ENCODE measurements around the gene DHCR7.

The DHCR7 gene

GRCh38 chr11:71484248-71485062, 36.3 kb upstream of the DHCR7 start:
- no peaks in the 10 kb centered on the region for H3K9me3 Mint-ChIP-seq
- H3K4me3 Mint-ChIP-seq, result no peak overlapping the region
- H3K36me3 Mint-ChIP-seq (ENCODE audit: low read depth), result peaks cover 77% of the 10 kb centered on the region
- H3K27ac Mint-ChIP-seq, result no peak overlapping the region
- peaks cover 17% of the 10 kb centered on the region for H3K4me1 Mint-ChIP-seq (ENCODE audit: low read depth)
- H3K27me3 Mint-ChIP-seq, result no peaks in the 10 kb centered on the region

GRCh38 chr11:71483692-71484091, 35.5 kb upstream of the DHCR7 start:
- no peaks in the 10 kb centered on the region for H3K9me3 Mint-ChIP-seq
- peaks cover 74% of the 10 kb centered on the region for H3K36me3 Mint-ChIP-seq (ENCODE audit: low read depth)
- no peak overlapping the region for H3K4me3 Mint-ChIP-seq
- peaks cover 10% of the 10 kb centered on the region for H3K4me1 Mint-ChIP-seq (ENCODE audit: low read depth)
- no peak overlapping the region for H3K27ac Mint-ChIP-seq
- no peaks in the 10 kb centered on the region for H3K27me3 Mint-ChIP-seq

- H3K4me1 Mint-ChIP-seq (ENCODE audit: low read depth), result peaks cover 1% of the 10 kb centered on the region
- peaks cover 66% of the 10 kb centered on the region for H3K36me3 Mint-ChIP-seq (ENCODE audit: low read depth)
- no peaks in the 10 kb centered on the region for H3K27me3 Mint-ChIP-seq
- H3K9me3 Mint-ChIP-seq, result no peaks in the 10 kb centered on the region
- H3K27ac Mint-ChIP-seq, result no peak overlapping the region
- H3K4me3 Mint-ChIP-seq, result no peak overlapping the region
Measured at GRCh38 chr11:71482746-71483364, 34.7 kb upstream of the DHCR7 start.

- H3K36me3 Mint-ChIP-seq (ENCODE audit: low read depth), result peaks cover 63% of the 10 kb centered on the region
- H3K4me1 Mint-ChIP-seq (ENCODE audit: low read depth), result no peaks in the 10 kb centered on the region
- no peaks in the 10 kb centered on the region for H3K27me3 Mint-ChIP-seq
- H3K9me3 Mint-ChIP-seq, result no peaks in the 10 kb centered on the region
- H3K4me3 Mint-ChIP-seq, result no peak overlapping the region
- H3K27ac Mint-ChIP-seq, result no peak overlapping the region
Measured at GRCh38 chr11:71482216-71482615, 34.0 kb upstream of the DHCR7 start.

GRCh38 chr11:71481101-71481960, 33.1 kb upstream of the DHCR7 start:
- H3K27me3 Mint-ChIP-seq, result no peaks in the 10 kb centered on the region
- no peak overlapping the region for H3K27ac Mint-ChIP-seq
- H3K36me3 Mint-ChIP-seq (ENCODE audit: low read depth), result peaks cover 61% of the 10 kb centered on the region
- H3K4me3 Mint-ChIP-seq, result no peak overlapping the region
- no peaks in the 10 kb centered on the region for H3K9me3 Mint-ChIP-seq
- no peaks in the 10 kb centered on the region for H3K4me1 Mint-ChIP-seq (ENCODE audit: low read depth)

GRCh38 chr11:71478528-71478840, 30.3 kb upstream of the DHCR7 start:
- Mint-ChIP-seq H3K4me3 (no peak overlapping the region), H3K27ac (no peak overlapping the region), H3K4me1 (ENCODE audit: low read depth) (no peaks in the 10 kb centered on the region), H3K27me3 (no peaks in the 10 kb centered on the region), H3K36me3 (ENCODE audit: low read depth) (peaks cover 48% of the 10 kb centered on the region), H3K9me3 (no peaks in the 10 kb centered on the region)

- Mint-ChIP-seq H3K27ac (no peak overlapping the region), H3K9me3 (no peaks in the 10 kb centered on the region), H3K4me3 (no peak overlapping the region), H3K27me3 (no peaks in the 10 kb centered on the region), H3K36me3 (ENCODE audit: low read depth) (peaks cover 42% of the 10 kb centered on the region), H3K4me1 (ENCODE audit: low read depth) (no peaks in the 10 kb centered on the region)
Measured at GRCh38 chr11:71477641-71478527, 29.7 kb upstream of the DHCR7 start.

- H3K4me1 Mint-ChIP-seq (ENCODE audit: low read depth), result no peaks in the 10 kb centered on the region
- peaks cover 46% of the 10 kb centered on the region for H3K36me3 Mint-ChIP-seq (ENCODE audit: low read depth)
- no peaks in the 10 kb centered on the region for H3K27me3 Mint-ChIP-seq
- H3K9me3 Mint-ChIP-seq, result no peaks in the 10 kb centered on the region
- H3K27ac Mint-ChIP-seq, result no peak overlapping the region
- no peak overlapping the region for H3K4me3 Mint-ChIP-seq
Measured at GRCh38 chr11:71476926-71477640, 28.9 kb upstream of the DHCR7 start.

- Mint-ChIP-seq H3K27ac (no peak overlapping the region), H3K36me3 (ENCODE audit: low read depth) (peaks cover 39% of the 10 kb centered on the region), H3K4me1 (ENCODE audit: low read depth) (no peaks in the 10 kb centered on the region), H3K4me3 (no peak overlapping the region), H3K27me3 (no peaks in the 10 kb centered on the region), H3K9me3 (no peaks in the 10 kb centered on the region)
Measured at GRCh38 chr11:71476031-71476430, 27.8 kb upstream of the DHCR7 start.

- Mint-ChIP-seq H3K36me3 (ENCODE audit: low read depth) (peaks cover 40% of the 10 kb centered on the region), H3K9me3 (no peaks in the 10 kb centered on the region), H3K4me3 (no peak overlapping the region), H3K27ac (no peak overlapping the region), H3K27me3 (no peaks in the 10 kb centered on the region), H3K4me1 (ENCODE audit: low read depth) (no peaks in the 10 kb centered on the region)
Measured at GRCh38 chr11:71474771-71475483, 26.7 kb upstream of the DHCR7 start.

GRCh38 chr11:71474141-71474770, 26.1 kb upstream of the DHCR7 start:
- Mint-ChIP-seq H3K9me3 (no peaks in the 10 kb centered on the region), H3K4me1 (ENCODE audit: low read depth) (no peaks in the 10 kb centered on the region), H3K27me3 (no peaks in the 10 kb centered on the region), H3K36me3 (ENCODE audit: low read depth) (peaks cover 34% of the 10 kb centered on the region), H3K4me3 (no peak overlapping the region), H3K27ac (no peak overlapping the region)

GRCh38 chr11:71473793-71474080, 25.5 kb upstream of the DHCR7 start:
- Mint-ChIP-seq H3K9me3 (no peaks in the 10 kb centered on the region), H3K27ac (no peak overlapping the region), H3K36me3 (ENCODE audit: low read depth) (peaks cover 37% of the 10 kb centered on the region), H3K4me1 (ENCODE audit: low read depth) (no peaks in the 10 kb centered on the region), H3K4me3 (no peak overlapping the region), H3K27me3 (no peaks in the 10 kb centered on the region)

- peaks cover 41% of the 10 kb centered on the region for H3K36me3 Mint-ChIP-seq (ENCODE audit: low read depth)
- no peak overlapping the region for H3K4me3 Mint-ChIP-seq
- no peaks in the 10 kb centered on the region for H3K27me3 Mint-ChIP-seq
- no peaks in the 10 kb centered on the region for H3K9me3 Mint-ChIP-seq
- H3K4me1 Mint-ChIP-seq (ENCODE audit: low read depth), result no peaks in the 10 kb centered on the region
- no peak overlapping the region for H3K27ac Mint-ChIP-seq
Measured at GRCh38 chr11:71472941-71473792, 25.0 kb upstream of the DHCR7 start.

All from stimulated activated naive CD8-positive, alpha-beta T cell treated with anti-CD3 and anti-CD28 coated beads, Interleukin-15, Interleukin-2, amounts not matched to agents 100 ng/mL and 50 ng/mL, for 24 hours (primary cell).